HG03060 (cell line): ENCODE results near the gene AOAH.

Source experiments
- ATAC-seq: cut with Tn5 transposase; IDR thresholded peaks from one replicate; pipeline ENCODE4 v1.9.1; 2021; ENCODE audit warnings: low read depth, moderate number of reproducible peaks; ENCODE audit not compliant: unreplicated experiment

The AOAH gene

GRCh38 chr7:36723951-36724664 is at the start of gene AOAH:
AOAH (minus strand) TSS chr7:36724494; CDS start chr7:36724148, 346 bp downstream.
- ATAC-seq, result peak; percentile 55

GRCh38 chr7:36766451-36766850 is 42.2 kb upstream of the AOAH start:
- no peak for ATAC-seq

- no peak for ATAC-seq
Measured at GRCh38 chr7:36765605-36766004, 41.3 kb upstream of the AOAH start.

- no peak for ATAC-seq
Measured at GRCh38 chr7:36764929-36765328, 40.6 kb upstream of the AOAH start.

GRCh38 chr7:36763132-36763816 is 39.0 kb upstream of the AOAH start:
- no peak for ATAC-seq

GRCh38 chr7:36762394-36762793 is 38.1 kb upstream of the AOAH start:
- no peak for ATAC-seq

- no peak for ATAC-seq
Measured at GRCh38 chr7:36761835-36762234, 37.5 kb upstream of the AOAH start.

GRCh38 chr7:36760856-36761762 is 36.8 kb upstream of the AOAH start:
- ATAC-seq, result no peak

GRCh38 chr7:36758879-36759278 is 34.6 kb upstream of the AOAH start:
- no peak for ATAC-seq

GRCh38 chr7:36755484-36755883 is 31.2 kb upstream of the AOAH start:
- ATAC-seq, result no peak

- no peak for ATAC-seq
Measured at GRCh38 chr7:36752026-36752711, 27.9 kb upstream of the AOAH start.

GRCh38 chr7:36750451-36750850 is 26.2 kb upstream of the AOAH start:
- no peak for ATAC-seq

GRCh38 chr7:36749282-36749960 is 25.1 kb upstream of the AOAH start:
- no peak for ATAC-seq

GRCh38 chr7:36748017-36748487 is 23.8 kb upstream of the AOAH start:
- no peak for ATAC-seq

GRCh38 chr7:36747280-36748016 is 23.2 kb upstream of the AOAH start:
- no peak for ATAC-seq

- ATAC-seq, result no peak
Measured at GRCh38 chr7:36746347-36746746, 22.1 kb upstream of the AOAH start.

GRCh38 chr7:36742911-36743775 is 18.8 kb upstream of the AOAH start:
- peak; percentile 74 for ATAC-seq

GRCh38 chr7:36741866-36742265 is 17.6 kb upstream of the AOAH start:
- ATAC-seq, result no peak
